Kidney (tissue), 14 donors: ENCODE results near the gene DPCD. TPM values are rescaled to one million over a fixed set of nuclear protein-coding genes. Genes with fewer than 3 reads are reported as not detected.
"Not testable (repeated sequence)": the region's sequence is repeated elsewhere in the genome, so short reads cannot be mapped to it uniquely, and the experiment has no call there.

Source experiments
- DNase-seq, 5 donors: peaks; one replicate each; pipeline ENCODE4 v3.0.0-alpha.2; 2013 to 2020
- FAIRE-seq: peaks from 2 replicates; lab custom pipeline; 2012; peaks lifted over from hg19 to GRCh38; lab: Jason Lieb, UNC
- H3K27ac ChIP-seq, 2 donors: one replicate each; pipeline ENCODE4 v1.7.0; 2013; ENCODE audit warnings: low read depth in 2 of 2, low read length in 2 of 2, inconsistent platforms in 1 of 2
- H3K27me3 ChIP-seq: one replicate; pipeline ENCODE4 v1.7.1; 2013; ENCODE audit warnings: low read length, inconsistent platforms; ENCODE audit not compliant: control insufficient read depth, insufficient read depth
- H3K36me3 ChIP-seq, 3 donors: one replicate each; pipeline versions ENCODE4 v1.7.0 to v1.7.1; 2013; ENCODE audit warnings: low read length in 3 of 3, control low read depth in 1 of 3, inconsistent platforms in 1 of 3; ENCODE audit not compliant: insufficient read depth in 3 of 3, control insufficient read depth in 2 of 3
- H3K4me1 ChIP-seq, 3 donors: one replicate each; pipeline versions ENCODE4 v1.7.0 to v1.7.1; 2013; ENCODE audit warnings: low read length in 3 of 3, inconsistent platforms in 1 of 3, low read depth in 1 of 3; ENCODE audit not compliant: control insufficient read depth in 2 of 3, insufficient read depth in 2 of 3
- H3K4me3 ChIP-seq, 3 donors: one replicate each; pipeline versions ENCODE4 v1.7.0 to v1.8.1; 2013; ENCODE audit warnings: low read length in 3 of 3, control low read depth in 1 of 3, inconsistent platforms in 1 of 3
- H3K9ac ChIP-seq, 3 donors: one replicate each; pipeline versions ENCODE4 v1.7.0 to v1.7.1; 2013; ENCODE audit warnings: low read length in 3 of 3, control low read depth in 1 of 3, inconsistent platforms in 1 of 3
- H3K9me3 ChIP-seq, 3 donors: one replicate each; pipeline versions ENCODE4 v1.7.0 to v1.7.1; 2013; ENCODE audit warnings: low read length in 3 of 3, control low read depth in 1 of 3, inconsistent platforms in 1 of 3; ENCODE audit not compliant: control insufficient read depth in 2 of 3, insufficient read depth in 1 of 3
- intact Hi-C: fragments of 100-400 bp; cut with DNase I; formaldehyde crosslinking; loops from one replicate; pipeline ENCODE4 v1.11.1; 2022
- polyA plus RNA-seq: library from polyadenylated mRNA; stranded (reverse); fragments of 350-450 nt; fragmentation: Illumina TruSeq; extraction: RNeasy Lipid Tissue Mini Kit (QIAGEN cat#74804); gene quantifications from one replicate; pipeline ENCODE4 v1.2.3, GENCODE V29; 2014; ENCODE audit warnings: low read depth, low replicate concordance; ENCODE audit not compliant: insufficient read depth
- total RNA-seq: library from RNA; stranded (reverse); fragmentation: NEBNext Ultra II Directional; extraction: Animal tissue kit (Norgen Biotek cat#: 25700); gene quantifications from one replicate; pipeline ENCODE4 v1.2.1, GENCODE V29; 2021
- TF ChIP-seq, protein P1 (sequence below): IDR thresholded peaks from 3 replicates; pipeline ENCODE4 v1.5.1; 2012; ENCODE audit warnings: mild to moderate bottlenecking, moderate library complexity, borderline replicate concordance; ENCODE audit not compliant: insufficient read depth; ENCODE audit errors: extremely low read depth
- donor health status: control.
- donor health status: control.
- donor health status: control.
- donor health status: control.
- donor health status: control.
- donor health status: DM: yes; HTN: yes; CAD: no.
- donor health status: Normal renal cell carcinoma (clear cell type).

DPCD gene
- total and polyA plus RNA-seq, 2 donors from 2014 or later = 26.4 to 63.1 TPM

DNA sequence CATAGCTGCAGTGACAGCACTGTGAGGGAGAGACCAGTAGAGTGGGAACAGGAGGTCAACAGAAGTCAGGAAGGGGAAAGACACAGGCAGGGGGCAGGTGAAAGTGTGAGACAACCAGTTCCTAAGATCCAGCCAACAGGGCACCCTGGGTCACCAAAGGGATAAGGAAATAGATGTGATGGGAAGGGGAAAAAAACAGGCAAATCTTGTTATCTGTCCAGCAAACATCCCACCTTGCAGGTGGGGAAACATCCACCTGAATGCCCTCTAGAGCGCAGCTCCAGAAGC lies 42.5 kb downstream of the DPCD start:
- no peaks in the 10 kb centered on the region for H3K9me3 ChIP-seq
- peaks cover 0 to 7% (median 5%) of the 10 kb centered on the region in 3 donors for H3K36me3 ChIP-seq
- FAIRE-seq (no peak), DNase-seq (no peak)
- TF ChIP-seq, protein P1, sequence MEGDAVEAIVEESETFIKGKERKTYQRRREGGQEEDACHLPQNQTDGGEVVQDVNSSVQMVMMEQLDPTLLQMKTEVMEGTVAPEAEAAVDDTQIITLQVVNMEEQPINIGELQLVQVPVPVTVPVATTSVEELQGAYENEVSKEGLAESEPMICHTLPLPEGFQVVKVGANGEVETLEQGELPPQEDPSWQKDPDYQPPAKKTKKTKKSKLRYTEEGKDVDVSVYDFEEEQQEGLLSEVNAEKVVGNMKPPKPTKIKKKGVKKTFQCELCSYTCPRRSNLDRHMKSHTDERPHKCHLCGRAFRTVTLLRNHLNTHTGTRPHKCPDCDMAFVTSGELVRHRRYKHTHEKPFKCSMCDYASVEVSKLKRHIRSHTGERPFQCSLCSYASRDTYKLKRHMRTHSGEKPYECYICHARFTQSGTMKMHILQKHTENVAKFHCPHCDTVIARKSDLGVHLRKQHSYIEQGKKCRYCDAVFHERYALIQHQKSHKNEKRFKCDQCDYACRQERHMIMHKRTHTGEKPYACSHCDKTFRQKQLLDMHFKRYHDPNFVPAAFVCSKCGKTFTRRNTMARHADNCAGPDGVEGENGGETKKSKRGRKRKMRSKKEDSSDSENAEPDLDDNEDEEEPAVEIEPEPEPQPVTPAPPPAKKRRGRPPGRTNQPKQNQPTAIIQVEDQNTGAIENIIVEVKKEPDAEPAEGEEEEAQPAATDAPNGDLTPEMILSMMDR = no peak
- no peak overlapping the region for H3K27ac ChIP-seq
- intact Hi-C loops = no loop called here
- no peaks in the 10 kb centered on the region for H3K27me3 ChIP-seq
- H3K4me1 ChIP-seq = no peaks in the 10 kb centered on the region
- no peak overlapping the region for H3K9ac ChIP-seq
- H3K4me3 ChIP-seq = no peak overlapping the region

DNA sequence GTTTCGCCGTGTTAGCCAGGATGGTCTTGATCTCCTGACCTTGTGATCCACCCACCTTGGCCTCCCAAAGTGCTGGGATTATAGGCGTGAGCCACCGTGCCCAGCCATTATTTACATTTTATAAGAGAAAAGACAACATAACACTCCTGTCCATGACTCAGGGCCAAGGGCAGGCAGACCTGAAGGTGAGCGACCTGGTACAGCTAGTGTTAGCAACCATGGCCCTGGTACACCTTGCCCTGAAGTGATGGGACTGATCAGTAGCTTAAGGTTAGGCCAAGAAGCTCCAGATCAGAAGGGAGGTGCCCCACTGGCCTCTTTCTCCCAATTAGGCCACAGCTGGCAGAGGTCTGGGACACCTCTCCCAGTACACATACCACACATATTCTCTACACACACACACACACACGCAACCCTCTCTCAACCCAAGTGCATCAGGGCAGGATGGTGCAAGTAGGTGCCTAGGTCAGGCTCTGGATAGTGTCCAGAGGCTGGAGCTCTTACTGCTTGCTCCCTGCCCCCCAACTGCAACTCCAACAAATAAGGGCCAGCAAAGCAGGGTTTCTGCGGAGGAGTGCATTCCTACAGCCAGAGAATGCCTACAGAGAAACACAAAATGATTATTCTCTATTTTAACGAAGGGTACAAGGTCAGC lies 43.8 kb downstream of the DPCD start:
- TF ChIP-seq, protein P1 = no peak
- Histone ChIP-seq H3K36me3 (peaks cover 0 to 7% (median 5%) of the 10 kb centered on the region in 3 donors), H3K4me1 (no peaks in the 10 kb centered on the region), H3K27me3 (no peaks in the 10 kb centered on the region), H3K4me3 (no peak overlapping the region), H3K9ac (no peak overlapping the region), H3K9me3 (no peaks in the 10 kb centered on the region), H3K27ac (no peak overlapping the region)
- no peak for FAIRE-seq
- intact Hi-C loops = no loop called here
- no peak for DNase-seq

DNA sequence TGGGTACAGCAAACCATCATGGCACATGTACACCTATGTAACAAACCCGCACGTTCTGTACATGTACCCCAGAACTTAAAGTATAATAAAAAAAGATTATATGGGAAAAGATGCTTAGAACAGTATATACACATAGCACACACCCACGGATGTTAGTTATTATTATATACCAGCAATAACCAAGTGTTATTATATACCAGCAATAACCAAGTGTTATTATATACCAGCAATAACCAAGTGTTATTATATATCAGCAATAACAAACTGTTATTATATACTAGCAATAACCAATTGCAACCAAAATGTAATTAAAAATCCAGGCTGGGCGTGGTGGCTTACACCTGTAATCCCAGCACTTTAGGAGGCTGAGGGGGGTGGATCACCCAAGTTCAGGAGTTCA lies 45.4 kb downstream of the DPCD start:
- H3K9me3 ChIP-seq, H3K4me1 ChIP-seq, H3K9ac ChIP-seq, FAIRE-seq, H3K27ac ChIP-seq, H3K36me3 ChIP-seq, H3K27me3 ChIP-seq, intact Hi-C loops, H3K4me3 ChIP-seq, DNase-seq: not testable (repeated sequence)

DNA sequence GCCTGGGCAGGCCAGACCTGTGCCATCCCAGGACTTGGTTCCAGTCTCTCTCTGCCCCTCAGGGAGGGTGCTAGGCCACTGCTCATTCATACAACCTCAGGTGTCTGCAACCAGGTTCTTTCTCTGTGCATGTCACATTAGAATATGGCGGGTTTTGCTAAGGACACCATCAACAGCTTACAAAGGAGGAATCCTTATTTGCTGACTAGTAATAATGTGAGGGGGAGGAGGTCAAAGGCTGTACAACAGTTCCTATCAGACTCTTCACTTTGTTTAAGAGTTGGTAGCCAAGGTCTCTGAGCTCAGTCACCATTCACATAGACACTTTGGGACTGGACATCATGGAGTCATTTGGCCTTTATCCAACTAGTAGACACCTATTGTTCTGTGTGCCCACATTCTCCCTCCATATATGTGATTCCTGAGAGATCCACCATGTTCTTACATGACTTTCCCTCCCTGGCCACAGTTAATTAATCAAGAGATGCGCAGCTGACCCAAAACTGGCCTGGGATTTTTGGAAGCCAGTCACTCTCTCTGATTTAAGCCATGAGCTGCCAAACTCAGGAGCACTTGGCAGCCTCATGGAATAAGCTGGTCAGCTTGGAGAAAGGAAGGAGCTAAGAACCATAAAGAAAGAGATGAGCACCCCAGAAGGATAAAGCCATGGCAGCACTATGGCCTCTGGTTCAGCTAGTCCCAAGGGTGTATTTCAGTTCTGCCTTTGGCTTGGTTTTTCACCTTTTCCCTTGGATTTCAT lies 51.2 kb downstream of the DPCD start:
- TF ChIP-seq, protein P1 = no peak
- no peak overlapping the region for H3K27ac ChIP-seq
- no peak for DNase-seq
- FAIRE-seq = no peak
- H3K36me3 ChIP-seq = peaks cover 0 to 8% (median 3%) of the 10 kb centered on the region in 3 donors
- H3K4me1 ChIP-seq = no peaks in the 10 kb centered on the region
- H3K4me3 ChIP-seq = no peak overlapping the region
- no peak overlapping the region for H3K9ac ChIP-seq
- H3K9me3 ChIP-seq = no peaks in the 10 kb centered on the region
- intact Hi-C loops = no loop called here
- H3K27me3 ChIP-seq = no peaks in the 10 kb centered on the region
